Calu3 (cell line): ENCODE data around the gene DYRK1A. TPM values are rescaled to one million over a fixed set of nuclear protein-coding genes. Genes with fewer than 3 reads are reported as not detected.
A peak's percentile ranks its signal among the peaks of the same experiment; 100 is the strongest.

Experiments
- BruUV-seq: library from RNA; stranded (reverse); fragments of 400-500 nt; replicated peaks from 2 replicates; lab custom pipeline; 2021; lab: Mats Ljungman, UMichigan
- CTCF ChIA-PET: fragments of 300-600 bp; sonication (Branson Sonifier 250); formaldehyde crosslinking; loops from one replicate; lab custom pipeline; 2022; ENCODE audit warnings: antibody characterized with exemption; lab: Charles Lee
- DNase-seq: peaks from one replicate; pipeline ENCODE4 v3.0.0; 2022
- H3K27ac Mint-ChIP-seq: one replicate; pipeline ENCODE4 v1.8.0; 2022; ENCODE audit warnings: mixed read lengths; ENCODE audit not compliant: unreplicated experiment
- H3K27me3 Mint-ChIP-seq: one replicate; pipeline ENCODE4 v1.8.0; 2022; ENCODE audit warnings: mixed read lengths; ENCODE audit not compliant: unreplicated experiment
- H3K36me3 Mint-ChIP-seq: one replicate; pipeline ENCODE4 v1.8.0; 2022; ENCODE audit warnings: mild to moderate bottlenecking, moderate library complexity, mixed read lengths; ENCODE audit not compliant: insufficient read depth, unreplicated experiment
- H3K4me1 Mint-ChIP-seq: one replicate; pipeline ENCODE4 v1.8.0; 2022; ENCODE audit warnings: mild to moderate bottlenecking, low read depth, mixed read lengths; ENCODE audit not compliant: unreplicated experiment
- H3K4me3 Mint-ChIP-seq: one replicate; pipeline ENCODE4 v1.8.0; 2022; ENCODE audit warnings: mild to moderate bottlenecking, low read depth, moderate library complexity, mixed read lengths; ENCODE audit not compliant: unreplicated experiment
- H3K9me3 Mint-ChIP-seq: one replicate; pipeline ENCODE4 v1.8.0; 2022; ENCODE audit warnings: low read depth, mixed read lengths; ENCODE audit not compliant: unreplicated experiment
- CTCF ChIP-seq: fragments of 200-600 bp; IDR thresholded peaks from one replicate; pipeline ENCODE4 v1.8.0; 2022; ENCODE audit warnings: antibody characterized with exemption; ENCODE audit not compliant: unreplicated experiment
- intact Hi-C: fragments of 100-400 bp; cut with micrococcal nuclease; formaldehyde crosslinking; loops from one replicate; pipeline ENCODE4 v1.10.0; 2022; ENCODE audit not compliant: unreplicated experiment
- total RNA-seq: library from RNA; stranded (reverse); gene quantifications from 2 replicates; pipeline ENCODE4 v1.2.3, GENCODE V29; 2022

The DYRK1A gene
- total RNA-seq, 1 experiment from 2014 or later, result 45.4 TPM

GRCh38 chr21:37425001-37425400 is 58.4 kb downstream of the DYRK1A start:
- CTCF ChIA-PET, result no interaction called here
- Mint-ChIP-seq H3K4me1 (peaks cover 9% of the 10 kb centered on the region), H3K27me3 (no peaks in the 10 kb centered on the region), H3K9me3 (no peaks in the 10 kb centered on the region), H3K4me3 (no peak overlapping the region), H3K27ac (no peak overlapping the region), H3K36me3 (peaks cover 20% of the 10 kb centered on the region)
- BruUV-seq, result no TSS peak
- DNase-seq, result no peak
- no peak for TF ChIP-seq CTCF
- intact Hi-C loops, result no loop called here

GRCh38 chr21:37425684-37426083 is 59.1 kb downstream of the DYRK1A start:
- BruUV-seq, result no TSS peak
- H3K4me1 Mint-ChIP-seq, result peaks cover 14% of the 10 kb centered on the region
- no peak for TF ChIP-seq CTCF
- intact Hi-C loops, result no loop called here
- H3K27me3 Mint-ChIP-seq, result no peaks in the 10 kb centered on the region
- H3K9me3 Mint-ChIP-seq, result no peaks in the 10 kb centered on the region
- H3K4me3 Mint-ChIP-seq, result no peak overlapping the region
- CTCF ChIA-PET, result no interaction called here
- H3K27ac Mint-ChIP-seq, result peak overlapping the region; percentile 47
- DNase-seq, result no peak
- H3K36me3 Mint-ChIP-seq, result peaks cover 15% of the 10 kb centered on the region

GRCh38 chr21:37427221-37427620 is 60.6 kb downstream of the DYRK1A start:
- no peaks in the 10 kb centered on the region for H3K27me3 Mint-ChIP-seq
- DNase-seq, result no peak
- no peaks in the 10 kb centered on the region for H3K9me3 Mint-ChIP-seq
- CTCF ChIA-PET, result no interaction called here
- H3K36me3 Mint-ChIP-seq, result peaks cover 15% of the 10 kb centered on the region
- BruUV-seq, result no TSS peak
- TF ChIP-seq CTCF, result no peak
- H3K27ac Mint-ChIP-seq, result no peak overlapping the region
- intact Hi-C loops, result no loop called here
- peaks cover 22% of the 10 kb centered on the region for H3K4me1 Mint-ChIP-seq
- H3K4me3 Mint-ChIP-seq, result no peak overlapping the region

- H3K27ac Mint-ChIP-seq, result no peak overlapping the region
- no TSS peak for BruUV-seq
- DNase-seq, result no peak
- CTCF ChIA-PET, result no interaction called here
- H3K4me1 Mint-ChIP-seq, result peaks cover 22% of the 10 kb centered on the region
- peaks cover 15% of the 10 kb centered on the region for H3K36me3 Mint-ChIP-seq
- TF ChIP-seq CTCF, result no peak
- no peaks in the 10 kb centered on the region for H3K27me3 Mint-ChIP-seq
- intact Hi-C loops, result no loop called here
- H3K9me3 Mint-ChIP-seq, result no peaks in the 10 kb centered on the region
- no peak overlapping the region for H3K4me3 Mint-ChIP-seq
Observed at GRCh38 chr21:37429356-37429755, 62.8 kb downstream of the DYRK1A start.
